ENCODE data around the gene ELAPOR1.
A peak's percentile ranks its signal among the peaks of the same experiment; 100 is the strongest.

ELAPOR1 gene

DNA sequence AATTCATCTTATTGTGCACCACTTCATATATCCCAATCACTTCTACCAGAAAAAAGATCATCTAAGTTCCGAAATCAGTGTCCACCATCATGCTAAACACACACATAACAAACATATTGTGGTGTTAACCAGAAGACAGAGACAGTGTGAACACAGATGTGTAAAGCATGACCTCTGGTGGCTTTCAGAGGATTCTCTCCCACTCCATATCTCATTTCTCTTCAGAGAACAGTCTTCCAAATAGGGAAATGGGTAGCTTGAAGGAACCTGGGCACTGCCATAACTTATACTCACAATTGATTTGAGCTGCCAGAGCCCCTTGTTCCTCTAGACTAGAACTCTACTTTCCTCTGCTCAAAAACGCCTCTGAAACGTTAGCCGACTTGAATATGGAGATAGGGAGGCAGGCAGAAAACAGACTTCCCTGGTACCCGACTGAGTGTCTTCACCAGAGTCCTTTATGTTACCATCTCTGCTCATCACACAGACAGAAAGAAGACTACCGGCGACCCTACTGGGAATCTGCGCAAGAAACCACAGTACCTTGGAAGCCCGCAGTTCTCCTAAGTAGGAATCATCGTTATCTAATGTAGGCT lies 1.8 kb upstream of the ELAPOR1 start:
- Mint-ChIP-seq H3K27me3 (peaks cover 17% of the 10 kb centered on the region), H3K4me1 (ENCODE audit: low read depth) (peaks cover 60% of the 10 kb centered on the region), H3K4me3 (peak overlapping the region; percentile 81), H3K36me3 (ENCODE audit: low read depth) (no peaks in the 10 kb centered on the region), H3K27ac (no peak overlapping the region), H3K9me3 (no peaks in the 10 kb centered on the region)

DNA sequence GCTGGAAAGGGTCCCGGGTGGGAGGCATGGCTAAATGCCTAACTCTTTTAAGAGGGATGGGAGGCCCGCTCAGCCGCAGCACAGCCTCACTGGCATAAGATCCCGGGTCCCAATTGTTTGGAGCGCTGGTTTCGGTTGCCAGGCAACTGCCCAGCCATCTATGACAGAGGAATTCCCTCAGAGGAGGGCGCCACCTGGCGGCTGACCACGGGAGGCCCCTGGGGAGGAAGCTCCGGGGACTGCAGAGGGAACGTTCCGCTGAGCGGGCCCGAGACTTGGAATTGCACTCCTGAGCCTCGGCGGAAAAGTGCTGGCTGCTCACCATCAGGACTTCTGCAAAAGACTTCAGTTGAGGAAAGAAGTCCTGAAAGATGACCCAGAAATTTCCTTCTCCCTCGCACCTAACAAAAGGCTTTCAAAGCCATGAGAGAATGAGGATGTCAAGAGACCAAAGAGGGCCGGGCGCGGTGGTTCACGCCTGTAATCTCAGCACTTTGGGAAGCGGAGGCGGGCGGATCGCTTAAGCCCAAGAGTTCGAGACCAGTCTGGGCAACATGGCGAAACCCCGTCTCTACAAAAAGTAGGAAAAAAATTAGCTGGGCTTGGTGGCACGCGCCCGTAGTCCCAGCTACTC lies 1.1 kb upstream of the ELAPOR1 start:
- Mint-ChIP-seq H3K4me3 (peak overlapping the region; percentile 81), H3K27me3 (peaks cover 17% of the 10 kb centered on the region), H3K4me1 (ENCODE audit: low read depth) (peaks cover 60% of the 10 kb centered on the region)

DNA sequence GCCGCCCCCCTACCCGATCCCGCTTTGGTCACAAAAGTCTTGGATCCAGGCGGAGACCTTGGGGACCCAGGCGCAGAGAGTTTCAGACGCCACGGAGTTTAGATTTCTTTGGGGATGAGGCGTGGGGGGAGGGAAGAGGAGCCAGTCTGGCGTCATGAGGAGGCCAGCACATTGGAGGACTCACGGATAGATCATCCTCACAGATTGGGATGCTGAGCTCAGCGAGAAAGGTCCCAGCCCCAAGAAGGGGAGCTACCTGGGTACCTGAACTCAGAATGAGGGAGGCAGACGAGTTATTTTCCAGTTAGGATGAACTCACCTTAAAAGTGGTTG lies 393 bp downstream of the ELAPOR1 start:
- Mint-ChIP-seq H3K36me3 (ENCODE audit: low read depth) (no peaks in the 10 kb centered on the region), H3K4me3 (peak overlapping the region; percentile 81), H3K9me3 (no peaks in the 10 kb centered on the region), H3K27me3 (peaks cover 17% of the 10 kb centered on the region), H3K4me1 (ENCODE audit: low read depth) (peaks cover 60% of the 10 kb centered on the region), H3K27ac (peak overlapping the region; percentile 38)

More for the DNA sequence above, 1.1 kb upstream of the ELAPOR1 start:
- peak overlapping the region; percentile 77 for H3K27ac Mint-ChIP-seq
- no peaks in the 10 kb centered on the region for H3K36me3 Mint-ChIP-seq (ENCODE audit: low read depth)
- no peaks in the 10 kb centered on the region for H3K9me3 Mint-ChIP-seq

DNA sequence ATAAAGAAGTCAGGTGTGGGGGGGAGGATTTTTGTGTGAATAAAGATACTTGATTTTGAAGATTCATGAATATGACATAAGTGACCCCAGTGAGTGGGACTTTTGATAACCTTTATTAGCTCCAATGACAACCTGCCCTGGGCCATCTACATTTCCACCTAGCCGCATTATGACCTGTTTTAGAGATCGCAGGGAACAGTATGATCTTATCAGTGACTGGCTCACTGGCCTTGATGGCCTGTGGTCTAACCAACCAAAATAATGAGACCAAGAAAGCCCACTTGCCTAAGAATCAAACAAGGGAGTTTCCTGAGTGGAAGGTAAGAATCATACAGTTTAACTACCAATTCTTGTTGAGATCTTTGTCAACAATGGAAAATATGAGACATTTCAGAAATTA lies 1.8 kb downstream of the ELAPOR1 start:
- H3K4me1 Mint-ChIP-seq (ENCODE audit: low read depth), result peaks cover 48% of the 10 kb centered on the region
- H3K27ac Mint-ChIP-seq, result peak overlapping the region; percentile 88
- H3K4me3 Mint-ChIP-seq, result peak overlapping the region; percentile 54
- H3K36me3 Mint-ChIP-seq (ENCODE audit: low read depth), result no peaks in the 10 kb centered on the region
- H3K27me3 Mint-ChIP-seq, result peaks cover 17% of the 10 kb centered on the region
- no peaks in the 10 kb centered on the region for H3K9me3 Mint-ChIP-seq

DNA sequence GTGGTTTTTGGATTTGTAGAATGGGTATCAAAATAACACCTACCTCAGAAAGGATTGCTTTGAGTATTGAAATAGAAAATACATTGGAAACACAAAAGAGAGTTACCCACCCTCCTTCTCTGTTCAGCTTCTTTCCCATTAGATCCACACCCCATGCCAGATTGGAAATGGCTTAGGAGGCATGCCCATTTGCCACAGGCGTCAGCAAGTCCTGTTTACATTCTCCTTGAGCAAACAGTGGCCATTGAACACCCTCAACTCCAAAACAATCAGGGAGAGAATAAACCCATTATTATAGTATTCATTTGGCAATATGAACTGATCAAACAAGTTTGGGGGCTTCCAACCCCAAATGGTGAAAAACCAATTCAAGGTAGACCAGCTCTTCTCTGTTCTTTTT lies 2.4 kb downstream of the ELAPOR1 start:
- H3K27ac Mint-ChIP-seq, result peak overlapping the region; percentile 88
- H3K4me1 Mint-ChIP-seq (ENCODE audit: low read depth), result peaks cover 48% of the 10 kb centered on the region
- no peaks in the 10 kb centered on the region for H3K9me3 Mint-ChIP-seq
- peak overlapping the region; percentile 54 for H3K4me3 Mint-ChIP-seq
- H3K27me3 Mint-ChIP-seq, result peaks cover 17% of the 10 kb centered on the region
- H3K36me3 Mint-ChIP-seq (ENCODE audit: low read depth), result no peaks in the 10 kb centered on the region

DNA sequence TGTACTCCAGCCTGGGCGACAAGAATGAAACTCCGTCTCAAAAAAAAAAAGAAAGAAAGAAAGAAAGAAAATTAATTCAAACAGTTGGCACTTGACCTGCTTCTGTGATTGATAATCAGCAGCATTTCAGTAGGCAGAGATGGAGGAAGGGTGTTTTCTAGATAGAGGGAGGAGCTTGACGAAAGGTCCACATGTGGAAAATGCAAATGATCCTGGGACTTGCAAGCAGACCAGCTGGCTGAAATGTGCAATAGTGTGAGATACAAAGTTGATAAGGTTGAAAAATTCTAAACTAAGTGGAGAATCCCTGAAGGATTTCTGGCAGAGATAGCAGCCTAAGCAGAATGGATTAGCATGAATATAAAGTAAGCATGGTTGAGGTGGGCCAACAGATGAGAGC lies 4.2 kb downstream of the ELAPOR1 start:
- Mint-ChIP-seq H3K9me3 (no peaks in the 10 kb centered on the region), H3K4me1 (ENCODE audit: low read depth) (peaks cover 38% of the 10 kb centered on the region), H3K27me3 (peaks cover 9% of the 10 kb centered on the region), H3K36me3 (ENCODE audit: low read depth) (no peaks in the 10 kb centered on the region), H3K4me3 (no peak overlapping the region), H3K27ac (no peak overlapping the region)

DNA sequence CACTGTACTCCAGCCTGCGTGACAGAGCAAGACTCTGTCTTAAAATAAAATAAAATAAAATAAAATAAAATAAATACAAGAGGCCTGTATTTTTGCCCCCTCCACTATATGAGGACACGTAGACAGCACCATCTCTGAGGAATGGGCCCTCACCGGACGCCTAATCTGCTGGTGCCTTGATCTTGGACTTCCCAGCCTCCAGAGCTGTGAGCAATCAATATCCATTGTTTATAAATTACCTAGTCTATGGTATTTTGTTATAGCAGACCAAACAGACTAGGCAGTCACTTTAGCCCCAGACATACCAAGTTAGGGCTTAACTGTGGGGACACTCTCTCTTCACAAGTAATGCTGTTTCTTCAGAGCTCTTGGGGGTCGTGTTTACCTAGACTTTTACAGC lies 6.4 kb downstream of the ELAPOR1 start:
- H3K9me3 Mint-ChIP-seq, result no peaks in the 10 kb centered on the region
- peaks cover 17% of the 10 kb centered on the region for H3K4me1 Mint-ChIP-seq (ENCODE audit: low read depth)
- no peaks in the 10 kb centered on the region for H3K36me3 Mint-ChIP-seq (ENCODE audit: low read depth)
- H3K4me3 Mint-ChIP-seq, result no peak overlapping the region
- no peak overlapping the region for H3K27ac Mint-ChIP-seq
- no peaks in the 10 kb centered on the region for H3K27me3 Mint-ChIP-seq

DNA sequence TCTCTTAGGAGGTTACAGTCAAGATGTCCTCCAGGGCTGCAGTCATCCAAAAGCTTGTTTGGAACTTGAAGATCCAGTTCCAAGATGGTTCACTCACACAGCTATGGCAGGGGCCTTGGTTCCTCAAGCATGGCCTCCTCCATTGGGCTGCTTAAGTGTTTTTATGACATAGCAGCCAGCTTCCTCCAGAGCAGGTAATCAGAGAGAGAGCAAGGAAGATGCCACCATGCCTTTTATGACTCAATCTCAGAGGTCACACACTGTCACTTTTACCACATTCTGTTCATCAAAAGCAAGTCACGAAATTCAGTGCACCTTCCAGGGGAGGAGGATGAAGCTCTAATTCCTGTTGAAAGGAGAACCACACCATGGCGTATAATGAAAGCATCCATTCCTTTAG lies 17.1 kb downstream of the ELAPOR1 start:
- Mint-ChIP-seq H3K27ac (no peak overlapping the region), H3K4me1 (ENCODE audit: low read depth) (peaks cover 22% of the 10 kb centered on the region), H3K4me3 (no peak overlapping the region), H3K9me3 (no peaks in the 10 kb centered on the region), H3K27me3 (no peaks in the 10 kb centered on the region), H3K36me3 (ENCODE audit: low read depth) (no peaks in the 10 kb centered on the region)

DNA sequence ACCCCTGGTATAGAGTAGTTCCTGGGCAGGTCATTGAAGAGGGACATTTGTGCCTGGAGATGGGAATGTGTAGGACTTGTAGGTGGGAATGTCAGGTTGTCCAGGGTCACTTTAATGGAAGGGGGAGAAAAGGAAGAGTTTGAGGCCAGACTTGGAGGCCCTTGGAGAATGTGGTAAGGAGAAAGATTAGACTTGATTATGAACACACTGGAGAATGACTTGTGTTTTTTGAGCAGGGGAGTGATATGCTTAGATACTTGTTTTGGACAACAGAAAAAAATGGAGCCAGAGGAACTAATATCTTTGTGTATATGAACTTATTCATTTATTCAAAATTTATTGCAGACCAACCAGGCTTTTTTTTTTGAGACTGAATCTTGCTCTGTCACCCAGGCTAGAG lies 17.9 kb downstream of the ELAPOR1 start:
- no peaks in the 10 kb centered on the region for H3K9me3 Mint-ChIP-seq
- no peak overlapping the region for H3K4me3 Mint-ChIP-seq
- no peak overlapping the region for H3K27ac Mint-ChIP-seq
- H3K4me1 Mint-ChIP-seq (ENCODE audit: low read depth), result peaks cover 25% of the 10 kb centered on the region
- H3K27me3 Mint-ChIP-seq, result no peaks in the 10 kb centered on the region
- no peaks in the 10 kb centered on the region for H3K36me3 Mint-ChIP-seq (ENCODE audit: low read depth)

DNA sequence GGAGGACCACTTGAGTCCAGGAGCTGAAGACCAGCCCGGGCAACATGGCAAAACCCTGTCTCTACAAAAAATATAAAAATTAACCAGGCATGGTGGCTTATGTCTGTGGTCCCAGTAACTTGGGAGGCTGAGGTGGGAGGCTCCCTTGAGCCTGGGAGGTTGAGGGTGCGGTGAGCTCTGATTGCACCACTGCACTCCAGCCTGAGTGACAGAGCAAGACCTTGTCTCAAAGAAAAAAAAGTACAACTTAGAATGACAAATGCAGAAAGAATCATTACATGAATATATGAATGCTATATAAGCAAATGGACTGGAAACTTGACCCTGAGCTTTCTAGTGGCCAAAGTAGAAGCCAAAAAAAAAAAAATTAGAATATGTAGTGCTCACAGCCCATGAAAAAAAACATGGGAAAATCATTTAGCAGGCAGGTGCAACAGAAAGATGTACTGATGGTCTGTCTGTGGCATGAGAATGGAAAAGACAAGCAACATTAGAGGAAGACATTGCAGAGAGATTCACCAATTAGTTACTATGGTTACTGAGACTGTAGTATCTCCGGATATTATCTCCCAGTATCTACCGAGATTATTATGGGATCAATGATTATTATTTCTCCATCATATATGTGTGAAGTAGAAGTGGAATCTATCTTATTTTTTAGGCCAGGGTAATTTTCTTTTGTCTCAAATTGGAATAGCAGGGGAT lies 19.2 kb downstream of the ELAPOR1 start:
- Mint-ChIP-seq H3K36me3 (ENCODE audit: low read depth) (no peaks in the 10 kb centered on the region), H3K27ac (no peak overlapping the region), H3K4me1 (ENCODE audit: low read depth) (peaks cover 25% of the 10 kb centered on the region), H3K4me3 (no peak overlapping the region), H3K9me3 (no peaks in the 10 kb centered on the region), H3K27me3 (no peaks in the 10 kb centered on the region)

DNA sequence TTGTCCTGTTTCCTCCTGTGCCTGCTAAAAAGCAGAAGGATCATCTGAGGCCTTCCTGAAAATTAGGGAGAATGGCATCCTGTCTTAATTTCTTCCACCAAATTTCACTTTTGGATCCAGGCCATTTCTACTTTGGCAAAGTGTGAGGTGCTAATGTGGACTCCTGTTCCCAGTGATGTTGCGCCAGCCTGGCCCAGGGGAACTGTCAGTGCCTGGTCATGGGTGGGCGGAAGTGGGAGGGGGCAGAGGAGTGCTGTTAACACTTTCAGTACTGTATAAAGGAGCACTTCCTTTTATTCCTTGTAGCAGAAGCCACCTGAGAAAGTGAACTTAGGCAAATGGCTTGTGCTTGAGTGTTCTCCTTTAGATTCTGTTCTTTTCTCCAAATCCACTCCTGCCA lies 19.9 kb downstream of the ELAPOR1 start:
- Mint-ChIP-seq H3K27ac (no peak overlapping the region), H3K36me3 (ENCODE audit: low read depth) (no peaks in the 10 kb centered on the region), H3K27me3 (no peaks in the 10 kb centered on the region), H3K4me3 (no peak overlapping the region), H3K4me1 (ENCODE audit: low read depth) (peaks cover 25% of the 10 kb centered on the region), H3K9me3 (no peaks in the 10 kb centered on the region)

DNA sequence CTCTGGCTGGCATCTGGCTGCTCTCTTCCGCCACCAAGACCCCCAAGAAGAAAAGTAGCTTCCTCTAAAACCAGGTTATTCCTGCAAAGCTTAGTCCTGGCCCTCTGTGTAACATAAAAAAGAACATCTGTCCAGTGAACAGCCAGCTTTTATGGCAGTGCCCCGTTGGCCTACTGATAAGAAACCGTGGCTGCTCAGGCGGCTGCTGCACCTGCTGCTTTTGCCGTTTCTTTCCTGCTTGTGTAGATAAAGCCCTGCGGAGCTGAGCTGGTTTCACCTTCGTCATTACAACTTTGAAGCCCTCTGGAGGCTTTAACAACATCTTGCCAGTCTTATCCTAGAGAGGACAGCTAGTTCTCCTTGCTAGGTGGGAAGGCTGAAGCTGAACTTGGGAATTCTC lies 20.5 kb downstream of the ELAPOR1 start:
- no peak overlapping the region for H3K4me3 Mint-ChIP-seq
- peaks cover 25% of the 10 kb centered on the region for H3K4me1 Mint-ChIP-seq (ENCODE audit: low read depth)
- no peaks in the 10 kb centered on the region for H3K9me3 Mint-ChIP-seq
- H3K27me3 Mint-ChIP-seq, result no peaks in the 10 kb centered on the region
- H3K36me3 Mint-ChIP-seq (ENCODE audit: low read depth), result no peaks in the 10 kb centered on the region
- H3K27ac Mint-ChIP-seq, result no peak overlapping the region

DNA sequence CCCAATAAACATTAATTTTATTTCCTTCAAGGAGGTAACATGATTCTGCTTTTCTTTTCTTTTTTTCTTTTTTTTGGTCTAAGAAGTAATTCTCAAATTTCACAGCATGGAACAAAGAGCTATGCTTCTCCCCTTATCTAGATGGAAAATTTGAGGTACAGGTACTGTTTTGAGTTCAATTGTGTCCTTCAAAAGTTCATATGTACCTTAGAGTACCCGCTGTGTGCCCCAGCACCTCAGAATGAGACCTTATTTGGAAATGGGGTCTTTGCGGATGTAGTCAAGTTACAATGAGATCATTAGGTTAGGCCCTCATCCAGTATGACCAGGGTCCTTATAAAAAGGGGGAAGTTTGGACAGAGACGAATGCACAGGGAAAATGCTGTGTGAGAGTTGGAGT lies 22.0 kb downstream of the ELAPOR1 start:
- peaks cover 25% of the 10 kb centered on the region for H3K4me1 Mint-ChIP-seq (ENCODE audit: low read depth)
- H3K9me3 Mint-ChIP-seq, result no peaks in the 10 kb centered on the region
- no peaks in the 10 kb centered on the region for H3K27me3 Mint-ChIP-seq
- no peak overlapping the region for H3K4me3 Mint-ChIP-seq
- H3K27ac Mint-ChIP-seq, result peak overlapping the region; percentile 57
- no peaks in the 10 kb centered on the region for H3K36me3 Mint-ChIP-seq (ENCODE audit: low read depth)

DNA sequence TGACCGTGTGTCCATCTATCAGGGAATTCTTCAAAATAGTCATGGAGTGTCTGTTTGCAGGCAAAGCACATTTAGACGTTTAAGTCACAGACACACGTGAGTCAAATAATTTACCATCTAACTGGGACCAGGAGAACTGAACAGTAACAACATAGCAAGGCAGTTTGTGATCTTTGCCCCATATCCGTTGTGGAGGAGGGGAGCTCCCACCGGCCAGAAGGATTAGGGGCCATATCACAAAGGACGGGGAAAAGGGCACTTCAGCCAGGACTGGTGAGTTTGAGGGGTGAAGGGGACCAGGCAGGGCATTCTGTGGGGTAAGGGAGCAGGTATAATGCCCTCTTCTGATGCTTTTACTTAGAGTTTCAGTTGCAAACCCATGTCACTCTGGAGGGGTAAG lies 22.9 kb downstream of the ELAPOR1 start:
- H3K9me3 Mint-ChIP-seq, result no peaks in the 10 kb centered on the region
- H3K4me1 Mint-ChIP-seq (ENCODE audit: low read depth), result peaks cover 25% of the 10 kb centered on the region
- H3K4me3 Mint-ChIP-seq, result no peak overlapping the region
- no peaks in the 10 kb centered on the region for H3K27me3 Mint-ChIP-seq
- no peak overlapping the region for H3K27ac Mint-ChIP-seq
- H3K36me3 Mint-ChIP-seq (ENCODE audit: low read depth), result no peaks in the 10 kb centered on the region

DNA sequence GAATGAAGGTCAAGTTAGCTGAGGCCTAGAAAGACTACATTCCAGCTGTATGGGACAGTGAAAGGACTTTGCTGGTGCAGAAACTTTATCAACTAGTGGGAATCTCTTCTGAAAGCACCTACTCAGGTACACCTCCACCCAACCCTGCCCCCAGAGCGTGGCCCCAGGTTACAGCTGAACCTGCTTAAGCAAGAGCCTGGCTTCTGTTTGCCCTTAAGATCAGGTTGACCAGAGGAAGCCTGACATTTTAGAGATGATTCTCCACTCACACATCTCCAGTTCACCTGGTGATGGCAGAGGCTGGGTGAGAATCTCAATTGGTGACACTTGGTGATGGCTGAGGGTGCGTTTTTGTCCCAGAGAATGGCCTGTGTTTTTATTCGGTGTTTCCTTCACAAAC lies 24.0 kb downstream of the ELAPOR1 start:
- Mint-ChIP-seq H3K4me3 (no peak overlapping the region), H3K4me1 (ENCODE audit: low read depth) (peaks cover 25% of the 10 kb centered on the region), H3K27ac (no peak overlapping the region), H3K36me3 (ENCODE audit: low read depth) (no peaks in the 10 kb centered on the region), H3K27me3 (no peaks in the 10 kb centered on the region), H3K9me3 (no peaks in the 10 kb centered on the region)

DNA sequence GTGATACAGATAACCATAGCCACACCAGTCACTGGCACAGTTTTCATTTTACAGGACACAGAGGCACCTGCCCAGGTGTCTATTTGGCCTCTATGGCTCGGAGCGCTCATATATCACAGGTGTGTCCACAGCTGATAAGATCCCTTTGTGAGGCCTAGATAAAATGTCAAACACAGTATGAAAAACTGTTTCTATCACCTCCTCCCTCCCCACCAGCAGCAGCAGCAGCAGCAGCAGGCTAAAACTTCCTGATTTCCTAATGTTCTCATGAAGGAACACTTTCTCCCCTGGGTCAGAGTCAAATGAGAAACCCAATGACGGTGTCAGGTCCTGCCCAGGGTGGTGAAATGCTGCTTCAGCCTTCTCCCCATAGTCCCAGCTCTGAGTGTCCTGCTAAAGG lies 24.4 kb downstream of the ELAPOR1 start:
- Mint-ChIP-seq H3K4me1 (ENCODE audit: low read depth) (peaks cover 25% of the 10 kb centered on the region), H3K27me3 (no peaks in the 10 kb centered on the region), H3K27ac (no peak overlapping the region), H3K4me3 (no peak overlapping the region), H3K36me3 (ENCODE audit: low read depth) (no peaks in the 10 kb centered on the region), H3K9me3 (no peaks in the 10 kb centered on the region)
